Progenitor cell of endocrine pancreas (in vitro differentiated cells): Measurements from ENCODE around the gene THSD4. TPM values are rescaled to one million over a fixed set of nuclear protein-coding genes. Genes with fewer than 3 reads are reported as not detected.
"Not testable (repeated sequence)": the region's sequence is repeated elsewhere in the genome, so short reads cannot be mapped to it uniquely, and the experiment has no call there.

Source experiments
- DNase-seq: peaks from one replicate; pipeline ENCODE4 v3.0.0; 2021; ENCODE audit warnings: low spot score; ENCODE audit not compliant: unreplicated experiment
- H3K27ac Mint-ChIP-seq: 2 replicates; pipeline ENCODE4 v1.8.0; 2021; ENCODE audit warnings: mild to moderate bottlenecking, moderate library complexity, mixed read lengths
- H3K27me3 Mint-ChIP-seq: 2 replicates; pipeline ENCODE4 v1.8.0; 2021; ENCODE audit warnings: mixed read lengths
- H3K36me3 Mint-ChIP-seq: 2 replicates; pipeline ENCODE4 v1.8.0; 2022; ENCODE audit warnings: mixed read lengths; ENCODE audit not compliant: insufficient read depth
- H3K4me1 Mint-ChIP-seq: 2 replicates; pipeline ENCODE4 v1.8.0; 2021; ENCODE audit warnings: low read depth, mixed read lengths
- H3K4me3 Mint-ChIP-seq: 2 replicates; pipeline ENCODE4 v1.8.0; 2021; ENCODE audit warnings: low read depth, mild to moderate bottlenecking, moderate library complexity, mixed read lengths
- H3K9me3 Mint-ChIP-seq: 2 replicates; pipeline ENCODE4 v1.8.0; 2021; ENCODE audit warnings: low read depth, mixed read lengths
- CTCF ChIP-seq: fragments of 200-600 bp; sonication (generic); IDR thresholded peaks from one replicate; pipeline ENCODE4 v1.5.0; 2021; ENCODE audit warnings: antibody characterized with exemption, mild to moderate bottlenecking; ENCODE audit not compliant: unreplicated experiment
- total RNA-seq: library from RNA; stranded (reverse); gene quantifications from 2 replicates; pipeline ENCODE4 v1.2.1, GENCODE V29; 2021

THSD4 gene
- total RNA-seq, 1 donor from 2014 or later, result 6.8 TPM

GRCh38 chr15:71364117-71364584 lies 248.9 kb downstream of the THSD4 start:
- peaks cover 40% of the 10 kb centered on the region for H3K27me3 Mint-ChIP-seq
- no peak overlapping the region for H3K27ac Mint-ChIP-seq
- DNase-seq, result no peak
- TF ChIP-seq CTCF, result no peak
- H3K36me3 Mint-ChIP-seq, result no peaks in the 10 kb centered on the region
- H3K4me1 Mint-ChIP-seq, result no peaks in the 10 kb centered on the region
- no peaks in the 10 kb centered on the region for H3K9me3 Mint-ChIP-seq
- H3K4me3 Mint-ChIP-seq, result no peak overlapping the region

- H3K27ac Mint-ChIP-seq, result peak overlapping the region; percentile 24
- H3K36me3 Mint-ChIP-seq, result no peaks in the 10 kb centered on the region
- no peak overlapping the region for H3K4me3 Mint-ChIP-seq
- H3K9me3 Mint-ChIP-seq, result peaks cover 8% of the 10 kb centered on the region
- H3K27me3 Mint-ChIP-seq, result peaks cover 27% of the 10 kb centered on the region
- DNase-seq, result no peak
- H3K4me1 Mint-ChIP-seq, result no peaks in the 10 kb centered on the region
- no peak for TF ChIP-seq CTCF
Observed at GRCh38 chr15:71366522-71366921, 251.3 kb downstream of the THSD4 start.

- Mint-ChIP-seq H3K27me3 (peaks cover 29% of the 10 kb centered on the region), H3K27ac (no peak overlapping the region), H3K36me3 (no peaks in the 10 kb centered on the region), H3K9me3 (peaks cover 11% of the 10 kb centered on the region), H3K4me3 (no peak overlapping the region), H3K4me1 (no peaks in the 10 kb centered on the region)
- TF ChIP-seq CTCF, result no peak
- no peak for DNase-seq
Observed at GRCh38 chr15:71366926-71367325, 251.7 kb downstream of the THSD4 start.

GRCh38 chr15:71367737-71368136 lies 252.5 kb downstream of the THSD4 start:
- peaks cover 30% of the 10 kb centered on the region for H3K27me3 Mint-ChIP-seq
- not testable (repeated sequence) for H3K27ac Mint-ChIP-seq, H3K4me3 Mint-ChIP-seq, H3K36me3 Mint-ChIP-seq, H3K4me1 Mint-ChIP-seq, DNase-seq
- H3K9me3 Mint-ChIP-seq, result peaks cover 12% of the 10 kb centered on the region

- not testable (repeated sequence) for H3K4me3 Mint-ChIP-seq, H3K27ac Mint-ChIP-seq, H3K36me3 Mint-ChIP-seq, DNase-seq, H3K4me1 Mint-ChIP-seq
- Mint-ChIP-seq H3K9me3 (peaks cover 12% of the 10 kb centered on the region), H3K27me3 (peaks cover 44% of the 10 kb centered on the region)
Observed at GRCh38 chr15:71372769-71373168, 257.5 kb downstream of the THSD4 start.

GRCh38 chr15:71373917-71374316 lies 258.6 kb downstream of the THSD4 start:
- H3K4me1 Mint-ChIP-seq, result no peaks in the 10 kb centered on the region
- H3K36me3 Mint-ChIP-seq, result no peaks in the 10 kb centered on the region
- H3K4me3 Mint-ChIP-seq, result no peak overlapping the region
- peaks cover 47% of the 10 kb centered on the region for H3K27me3 Mint-ChIP-seq
- peaks cover 12% of the 10 kb centered on the region for H3K9me3 Mint-ChIP-seq
- H3K27ac Mint-ChIP-seq, result no peak overlapping the region
- no peak for DNase-seq
- no peak for TF ChIP-seq CTCF
